LNCAP (cell line): Measurements from ENCODE around the gene RCC2.

Experiments used
- TF ChIP-seq, protein P1 (sequence below): fragments of 450-650 bp; IDR thresholded peaks from 2 replicates; pipeline ENCODE4 v1.5.1; 2017; ENCODE audit warnings: mild to moderate bottlenecking

Gene RCC2

DNA sequence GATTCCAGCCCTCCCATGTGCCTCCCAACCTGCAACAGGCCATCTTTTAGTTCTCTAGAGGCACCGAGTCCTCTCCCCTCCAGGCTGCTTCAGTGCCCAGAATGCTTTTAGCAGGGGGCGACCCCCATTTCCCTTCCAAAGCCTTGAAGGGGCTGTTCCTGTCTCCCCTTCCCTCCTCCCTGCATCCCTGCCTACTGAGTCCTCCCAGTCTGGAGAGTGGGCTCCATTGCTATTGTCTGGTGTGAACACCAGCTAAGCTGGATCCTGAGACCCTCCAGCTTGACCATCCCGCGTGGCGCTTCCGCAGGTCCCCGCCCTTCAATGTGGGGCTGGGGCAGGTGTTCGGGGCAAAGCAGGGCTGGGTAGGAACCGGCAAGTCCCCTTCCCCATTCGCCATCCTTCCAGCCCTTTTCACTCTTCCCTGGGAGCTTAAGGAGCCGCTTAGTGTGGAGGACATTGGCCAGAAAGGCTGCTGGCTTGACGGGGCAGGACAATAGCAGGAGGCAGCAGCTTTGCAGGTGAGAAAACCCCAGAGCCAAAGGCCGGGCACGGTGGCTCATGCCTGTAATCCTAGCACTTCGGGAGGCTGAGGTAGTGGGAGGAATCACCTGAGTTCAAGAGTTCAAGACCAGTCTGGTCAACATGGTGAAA is 35.3 kb downstream of the RCC2 start:
- TF ChIP-seq, protein P1, sequence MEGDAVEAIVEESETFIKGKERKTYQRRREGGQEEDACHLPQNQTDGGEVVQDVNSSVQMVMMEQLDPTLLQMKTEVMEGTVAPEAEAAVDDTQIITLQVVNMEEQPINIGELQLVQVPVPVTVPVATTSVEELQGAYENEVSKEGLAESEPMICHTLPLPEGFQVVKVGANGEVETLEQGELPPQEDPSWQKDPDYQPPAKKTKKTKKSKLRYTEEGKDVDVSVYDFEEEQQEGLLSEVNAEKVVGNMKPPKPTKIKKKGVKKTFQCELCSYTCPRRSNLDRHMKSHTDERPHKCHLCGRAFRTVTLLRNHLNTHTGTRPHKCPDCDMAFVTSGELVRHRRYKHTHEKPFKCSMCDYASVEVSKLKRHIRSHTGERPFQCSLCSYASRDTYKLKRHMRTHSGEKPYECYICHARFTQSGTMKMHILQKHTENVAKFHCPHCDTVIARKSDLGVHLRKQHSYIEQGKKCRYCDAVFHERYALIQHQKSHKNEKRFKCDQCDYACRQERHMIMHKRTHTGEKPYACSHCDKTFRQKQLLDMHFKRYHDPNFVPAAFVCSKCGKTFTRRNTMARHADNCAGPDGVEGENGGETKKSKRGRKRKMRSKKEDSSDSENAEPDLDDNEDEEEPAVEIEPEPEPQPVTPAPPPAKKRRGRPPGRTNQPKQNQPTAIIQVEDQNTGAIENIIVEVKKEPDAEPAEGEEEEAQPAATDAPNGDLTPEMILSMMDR = no peak

DNA sequence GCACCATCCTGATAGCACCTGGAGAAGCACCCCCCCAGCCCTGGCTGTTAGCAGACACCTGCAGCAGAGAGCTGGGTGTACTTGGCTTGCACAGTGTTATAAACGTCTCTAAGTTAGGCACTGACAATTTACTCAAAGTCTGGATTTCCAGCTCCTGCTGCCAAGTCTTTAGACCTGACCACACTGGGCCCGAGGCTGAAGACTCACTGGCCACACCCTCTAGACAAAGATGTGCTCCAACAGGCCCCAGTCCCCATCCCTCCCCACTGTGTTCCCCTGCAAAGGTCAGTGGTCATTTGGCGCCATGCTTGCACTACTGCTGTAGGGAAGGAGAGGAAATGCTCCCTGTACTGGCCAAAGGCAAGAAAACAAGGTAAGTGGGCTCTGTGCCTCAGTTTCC is 36.4 kb downstream of the RCC2 start:
- TF ChIP-seq, protein P1 = no peak

DNA sequence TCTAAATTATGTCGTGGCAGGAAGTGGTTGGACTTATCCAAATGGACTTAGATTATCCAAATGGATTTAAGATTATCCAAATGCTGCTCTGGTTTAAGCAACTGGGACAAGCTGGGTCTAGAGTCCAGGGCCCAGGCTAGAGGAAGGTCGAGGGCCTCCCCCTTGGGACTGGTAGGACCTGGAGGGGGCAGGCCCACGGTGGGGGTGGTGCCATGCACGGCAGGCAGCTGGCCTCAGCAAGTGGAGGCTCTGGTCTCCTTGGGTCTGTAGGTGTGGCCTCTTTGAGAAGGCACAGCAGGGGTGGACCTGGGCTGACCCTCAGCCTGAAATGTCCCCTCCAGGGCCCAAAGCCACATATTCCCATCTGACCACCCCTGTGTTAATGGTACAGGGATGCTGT is 37.6 kb downstream of the RCC2 start:
- TF ChIP-seq, protein P1 = no peak

DNA sequence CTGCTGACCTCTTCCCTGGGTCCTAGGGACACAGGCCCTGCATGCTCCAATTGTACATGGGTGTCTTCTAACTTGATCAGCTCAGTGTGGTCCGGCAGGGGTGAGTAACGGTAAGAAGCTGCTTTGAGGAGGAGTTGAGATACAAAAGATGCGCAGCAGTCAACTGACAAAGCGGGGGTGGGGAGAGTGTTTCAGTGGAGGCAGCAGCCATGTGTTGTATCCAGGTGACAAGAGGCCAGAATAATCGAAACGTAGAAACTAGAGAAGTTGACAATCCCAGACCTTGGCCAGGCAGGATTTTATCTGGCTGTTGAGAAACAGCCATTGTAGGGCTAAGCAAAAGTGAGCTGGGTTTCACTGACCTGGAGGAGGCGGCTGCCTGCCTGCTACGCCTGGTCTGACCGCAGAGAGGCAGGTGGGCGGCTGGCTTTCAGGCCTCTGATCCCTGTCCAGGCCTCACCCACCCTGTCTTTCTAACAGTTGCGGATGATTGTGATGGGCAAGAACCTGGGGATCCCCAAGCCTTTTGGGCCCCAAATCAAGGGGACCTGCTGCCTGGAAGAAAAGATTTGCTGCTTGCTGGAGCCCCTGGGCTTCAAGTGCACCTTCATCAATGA is 38.6 kb downstream of the RCC2 start:
- TF ChIP-seq, protein P1 = no peak

DNA sequence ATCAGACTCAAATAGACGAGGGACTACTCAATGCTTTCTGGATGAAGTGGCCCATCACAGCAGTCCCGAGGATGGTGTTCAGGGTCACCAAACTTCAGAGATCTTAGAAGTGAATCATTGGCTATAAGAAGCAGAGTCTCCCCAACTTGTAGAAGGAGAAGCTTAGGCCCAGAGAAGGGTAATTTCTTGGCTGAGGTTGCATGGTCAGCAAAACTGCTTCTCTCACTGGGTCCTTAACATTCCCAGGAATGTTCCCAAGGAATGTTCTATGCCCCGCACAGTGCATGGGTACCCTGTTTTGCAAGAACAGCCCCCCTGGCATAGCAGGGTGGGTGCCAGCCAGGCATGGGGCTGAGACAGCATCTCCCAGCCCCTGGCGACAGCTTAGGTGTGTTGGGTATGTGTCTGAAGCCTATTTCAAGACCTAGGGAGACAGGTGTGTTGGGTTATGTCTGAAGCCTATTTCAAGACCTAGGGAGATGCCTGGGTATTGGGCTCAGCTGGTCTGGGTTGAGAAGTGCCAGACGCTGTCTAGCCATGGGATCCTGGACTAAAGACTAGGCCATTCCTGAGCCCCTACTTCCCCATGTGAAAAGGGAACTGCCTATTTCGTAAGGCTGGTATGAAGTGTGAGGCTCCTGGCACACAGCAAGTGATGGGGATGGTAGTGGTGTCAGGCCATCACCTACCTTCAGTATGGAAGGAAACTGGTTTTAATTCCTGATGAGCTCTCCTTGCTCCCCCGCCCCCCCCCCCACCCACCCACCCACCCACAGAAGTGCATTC is 41.4 kb downstream of the RCC2 start:
- TF ChIP-seq, protein P1 = no peak

DNA sequence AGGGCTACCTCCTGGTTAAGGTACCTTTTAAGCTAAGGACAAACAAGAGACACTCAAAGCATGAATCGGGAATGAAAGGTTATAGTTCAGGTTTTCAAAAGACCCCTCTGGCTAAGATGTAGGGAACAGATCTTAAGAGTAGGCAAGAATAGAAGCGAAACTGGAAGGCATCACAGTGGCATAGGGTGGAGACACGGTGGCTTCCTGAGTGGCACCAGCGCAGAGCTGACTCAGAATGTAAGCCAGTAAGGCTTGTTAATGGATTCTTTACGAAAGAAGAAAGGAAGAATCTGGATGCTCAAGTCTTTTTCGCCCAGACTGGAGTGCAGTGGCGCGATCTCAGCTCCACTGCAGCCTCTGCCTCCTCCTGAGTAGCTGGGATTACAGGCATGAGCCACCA is 46.2 kb downstream of the RCC2 start:
- TF ChIP-seq, protein P1 = no peak

DNA sequence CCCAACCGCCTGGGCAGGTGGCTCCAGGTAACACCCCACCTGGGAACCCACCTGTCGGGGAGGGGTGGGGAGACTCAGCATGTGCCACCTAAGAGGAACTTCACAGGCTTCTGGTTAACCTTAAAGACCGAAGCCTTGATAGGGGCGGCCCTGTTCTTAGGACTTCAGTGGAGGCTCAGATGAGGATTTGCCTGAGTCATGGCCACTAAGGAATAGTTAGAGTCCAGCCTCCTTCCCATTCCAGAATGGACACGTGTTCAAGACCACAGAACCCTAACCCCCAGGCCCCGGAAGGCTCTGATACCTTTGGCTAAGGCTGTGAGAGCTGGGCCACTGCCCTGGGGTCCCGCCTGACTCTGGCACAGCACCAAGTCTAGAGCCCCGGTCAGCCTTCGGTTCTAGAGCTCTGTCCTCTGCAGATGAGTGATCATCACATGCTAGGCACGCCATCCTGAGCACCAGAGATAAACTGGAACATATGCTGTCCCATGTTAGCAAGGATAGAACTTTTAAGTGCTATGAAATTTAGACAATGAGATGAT is 47.2 kb downstream of the RCC2 start:
- TF ChIP-seq, protein P1 = no peak
